Prostate gland (tissue), 2 donors: ENCODE data around the gene AGAP2. TPM values are rescaled to one million over a fixed set of nuclear protein-coding genes. Genes with fewer than 3 reads are reported as not detected.
"Not testable (repeated sequence)": the region's sequence is repeated elsewhere in the genome, so short reads cannot be mapped to it uniquely, and the experiment has no call there.

Experiments used
- DNase-seq: peaks from one replicate; pipeline ENCODE4 v3.0.0-alpha.2; 2019; ENCODE audit warnings: low spot score
- H3K27ac ChIP-seq, 2 donors: fragments of 200-600 bp; sonication (generic); 2 replicates each; pipeline ENCODE4 v1.5.1; 2017 to 2019
- H3K27me3 ChIP-seq: fragments of 200-600 bp; sonication (generic); replicated peaks from 2 replicates; pipeline ENCODE4 v1.5.1; 2019; ENCODE audit not compliant: insufficient read depth
- H3K36me3 ChIP-seq, 2 donors: fragments of 200-600 bp; sonication (generic); 1 replicate in 1 of 2; 2 replicates in 1 of 2; pipeline versions ENCODE4 v1.5.1 to v1.8.1; 2017 to 2019
- H3K4me1 ChIP-seq: fragments of 200-600 bp; sonication (generic); replicated peaks from 2 replicates; pipeline ENCODE4 v1.5.1; 2019
- H3K4me3 ChIP-seq, 2 donors: fragments of 200-600 bp; sonication (generic); 2 replicates each; pipeline ENCODE4 v1.5.1; 2017 to 2019
- H3K9me3 ChIP-seq: fragments of 200-600 bp; sonication (generic); 2 replicates; pipeline ENCODE4 v1.5.1; 2017
- CTCF ChIP-seq, 4 experiments: fragments of 200-600 bp in 2 of 4; fragments of 450-650 bp in 2 of 4; sonication (generic) in 2 of 4; IDR thresholded peaks; 1 replicate in 3 of 4; 2 replicates in 1 of 4; pipeline ENCODE4 v1.5.1; 2016 to 2019; ENCODE audit warnings: antibody characterized with exemption in 4 of 4, mild to moderate bottlenecking in 2 of 4, moderate library complexity in 2 of 4
- POLR2A ChIP-seq: fragments of 450-650 bp; IDR thresholded peaks from one replicate; pipeline ENCODE4 v1.6.1; 2016; ENCODE audit warnings: antibody characterized with exemption, mild to moderate bottlenecking
- POLR2AphosphoS5 ChIP-seq: sonication (generic); formaldehyde crosslinking; IDR thresholded peaks from one replicate; pipeline ENCODE4 v1.6.1; 2017; ENCODE audit warnings: antibody characterized with exemption
- WGBS: methylation state at CpG from one replicate; pipeline ENCODE4 v1.1.5; 2018; 5-methylcytosine and 5-hydroxymethylcytosine counted together
- intact Hi-C: fragments of 100-400 bp; cut with DNase I; formaldehyde crosslinking; loops from one replicate; pipeline ENCODE4 v1.14.2; 2022
- microRNA-seq: library from miRNA; unstranded; fragments of <30 nt; microRNA quantifications from one replicate; pipeline ENCODE4, GENCODE V29; 2016
- total RNA-seq, 2 donors: library from RNA; depleted of rRNA; stranded (reverse); fragments of >200 nt; gene quantifications; one replicate each; pipeline ENCODE4 v1.1.0, GENCODE V29; 2016

AGAP2 gene
- total RNA-seq, 2 donors from 2014 or later, result 0.82 to 4.2 TPM

GRCh38 chr12:57692500-57692899, 46.0 kb downstream of the AGAP2 start:
- no peak overlapping the region for H3K4me3 ChIP-seq
- no peak for DNase-seq
- H3K27ac ChIP-seq, result no peak overlapping the region
- no peak for TF ChIP-seq POLR2A
- TF ChIP-seq CTCF (IDR thresholded peaks at IDR 0.05), result no peak
- TF ChIP-seq POLR2AphosphoS5, result no peak
- peaks cover 4% of the 10 kb centered on the region for H3K4me1 ChIP-seq
- no peaks in the 10 kb centered on the region for H3K36me3 ChIP-seq
- WGBS, result 91% methylated on average over 15 of the region's 15 CpGs
- no peaks in the 10 kb centered on the region for H3K27me3 ChIP-seq
- H3K9me3 ChIP-seq, result no peaks in the 10 kb centered on the region
- intact Hi-C loops, result loop anchor here (5.0 kb wide), 1 partner anchor 60 kb away; the partner anchor contains the start of gene B4GALNT1

- WGBS, result 58% methylated on average over 2 of the region's 2 CpGs
Measured at GRCh38 chr12:57688931-57689330, 49.6 kb downstream of the AGAP2 start.

DNA sequence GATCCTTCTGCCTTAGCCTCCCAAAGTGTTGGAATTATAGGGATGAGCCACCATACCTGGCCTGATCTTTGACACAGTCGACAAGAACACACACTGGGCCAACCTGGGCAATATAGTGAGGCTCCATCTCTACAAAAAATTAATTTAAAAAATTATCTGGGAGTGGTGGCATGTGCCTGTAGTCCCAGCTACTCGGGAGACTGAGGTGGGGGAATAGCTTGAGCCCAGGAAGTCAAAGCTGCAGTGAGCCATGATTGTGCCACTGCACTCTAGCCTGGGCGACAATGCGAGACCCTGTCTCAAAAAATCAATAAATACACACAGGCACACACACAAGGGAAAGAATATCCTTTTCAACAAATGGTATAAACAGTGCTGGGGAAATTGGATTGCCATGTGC, 50.7 kb downstream of the AGAP2 start:
- Histone ChIP-seq H3K27me3 (no peaks in the 10 kb centered on the region), H3K9me3 (no peaks in the 10 kb centered on the region), H3K27ac (no peak overlapping the region), H3K4me1 (no peaks in the 10 kb centered on the region), H3K36me3 (no peaks in the 10 kb centered on the region), H3K4me3 (no peak overlapping the region)
- TF ChIP-seq POLR2A (no peak), CTCF (IDR thresholded peaks at IDR 0.05) (no peak), POLR2AphosphoS5 (no peak)
- DNase-seq, result no peak
- intact Hi-C loops, result no loop called here
- WGBS, result 72% methylated on average over 4 of the region's 4 CpGs

More at GRCh38 chr12:57688931-57689330, 49.6 kb downstream of the AGAP2 start:
- no peaks in the 10 kb centered on the region for H3K36me3 ChIP-seq
- no peaks in the 10 kb centered on the region for H3K9me3 ChIP-seq
- TF ChIP-seq POLR2AphosphoS5, result no peak
- no peaks in the 10 kb centered on the region for H3K27me3 ChIP-seq
- no peaks in the 10 kb centered on the region for H3K4me1 ChIP-seq
- no peak for DNase-seq
- no peak overlapping the region for H3K27ac ChIP-seq
- no peak overlapping the region for H3K4me3 ChIP-seq
- intact Hi-C loops, result no loop called here

DNA sequence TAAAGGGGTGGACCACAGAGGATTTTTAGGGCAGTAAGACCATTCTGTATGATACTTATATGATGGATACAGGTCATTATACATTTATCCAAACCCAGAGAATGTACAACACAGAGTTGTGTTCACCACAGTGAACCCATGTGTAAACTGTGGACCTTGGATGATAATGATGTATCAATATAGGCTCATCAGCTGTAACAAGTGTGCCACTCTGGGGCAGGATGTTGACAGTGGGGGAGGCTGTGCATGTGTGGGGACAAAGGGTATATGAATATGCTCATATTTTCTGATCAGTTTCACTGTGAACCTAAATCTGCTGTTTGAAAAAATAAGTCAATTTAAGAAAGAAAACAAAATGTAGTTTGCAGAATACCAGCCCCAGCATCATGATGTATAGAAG, 58.8 kb downstream of the AGAP2 start:
- DNase-seq, result no peak
- Histone ChIP-seq H3K4me3 (no peak overlapping the region), H3K4me1 (no peaks in the 10 kb centered on the region), H3K36me3 (no peaks in the 10 kb centered on the region), H3K27ac (no peak overlapping the region), H3K9me3 (no peaks in the 10 kb centered on the region), H3K27me3 (no peaks in the 10 kb centered on the region)
- intact Hi-C loops, result no loop called here
- no peak for TF ChIP-seq POLR2A
- no peak for TF ChIP-seq CTCF (IDR thresholded peaks at IDR 0.05)
- TF ChIP-seq POLR2AphosphoS5, result no peak

DNA sequence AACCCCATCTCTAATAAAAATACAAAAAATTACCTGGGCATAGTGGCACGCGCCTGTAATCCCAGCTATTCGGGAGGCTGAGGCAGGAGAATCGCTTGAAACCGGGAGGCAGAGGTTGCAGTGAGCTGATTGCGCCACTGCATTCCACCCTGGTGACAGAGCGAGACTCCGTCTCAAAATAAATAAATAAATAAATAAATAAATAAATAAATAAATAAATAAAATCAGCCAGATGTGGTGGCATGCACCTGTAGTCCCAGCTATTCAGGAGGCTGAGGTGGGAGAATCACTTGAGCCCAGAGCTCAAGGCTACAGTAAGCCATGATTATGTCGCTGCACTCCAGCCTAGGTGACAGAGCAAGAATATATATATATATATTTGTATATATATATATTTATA, 60.6 kb downstream of the AGAP2 start:
- H3K4me3 ChIP-seq, H3K27me3 ChIP-seq, H3K36me3 ChIP-seq, DNase-seq, intact Hi-C loops, H3K27ac ChIP-seq, H3K4me1 ChIP-seq, H3K9me3 ChIP-seq: not testable (repeated sequence)
- WGBS, result 87% methylated on average over 9 of the region's 9 CpGs

- Histone ChIP-seq H3K4me3 (no peak overlapping the region), H3K36me3 (no peaks in the 10 kb centered on the region), H3K9me3 (no peaks in the 10 kb centered on the region), H3K27me3 (no peaks in the 10 kb centered on the region), H3K27ac (no peak overlapping the region), H3K4me1 (no peaks in the 10 kb centered on the region)
- no peak for DNase-seq
- intact Hi-C loops, result no loop called here
- 89% methylated on average over 26 of the region's 29 CpGs for WGBS
- no peak for TF ChIP-seq CTCF (IDR thresholded peaks at IDR 0.05)
- no peak for TF ChIP-seq POLR2A
- TF ChIP-seq POLR2AphosphoS5, result no peak
Measured at GRCh38 chr12:57674691-57675090, 63.9 kb downstream of the AGAP2 start.

Small RNA genes within 50 kb of the gene (microRNA-seq; reads per million reads assigned to microRNA genes)
- not detected for gene MIR6759

Other genes starting within 250 kb of the AGAP2 start
- gene DDIT3, start 218.2 kb downstream of the AGAP2 start, total RNA-seq, result 10 to 100 TPM; 39.0 to 51.8 TPM
- gene MBD6, start 215.9 kb downstream of the AGAP2 start, total RNA-seq, result 10 to 100 TPM; 54.5 to 92.1 TPM
- gene DCTN2, start 191.6 kb downstream of the AGAP2 start, total RNA-seq, result 100 to 1,000 TPM; 131 to 157 TPM
- gene KIF5A, start 188.7 kb downstream of the AGAP2 start, total RNA-seq, result 1 to 10 TPM in 1 of 2 donors, under 1 TPM in 1; 0.50 to 3.7 TPM
- 10 to 100 TPM; 37.4 to 51.1 TPM for gene PIP4K2C, start 147.6 kb downstream of the AGAP2 start, total RNA-seq
- 10 to 100 TPM; 42.2 to 59.9 TPM for gene DTX3, start 133.9 kb downstream of the AGAP2 start, total RNA-seq
- 10 to 100 TPM; 16.6 to 32.5 TPM for gene ARHGEF25, start 127.3 kb downstream of the AGAP2 start, total RNA-seq
- 1 to 10 TPM; 2.2 to 6.7 TPM for gene B4GALNT1, start 105.5 kb downstream of the AGAP2 start, total RNA-seq
- 100 to 1,000 TPM; 210 to 321 TPM for gene OS9, start 44.6 kb downstream of the AGAP2 start, total RNA-seq
- 100 to 1,000 TPM in 1 of 2 donors, 10 to 100 TPM in 1; 40.4 to 127 TPM for gene TSPAN31, start 6.3 kb upstream of the AGAP2 start, total RNA-seq
- gene CDK4, start 13.6 kb upstream of the AGAP2 start, total RNA-seq, result 100 to 1,000 TPM in 1 of 2 donors, 10 to 100 TPM in 1; 97.5 to 103 TPM
- 10 to 100 TPM; 11.1 to 13.2 TPM for gene MARCHF9, start 16.4 kb upstream of the AGAP2 start, total RNA-seq
- under 1 TPM; 0.14 to 0.91 TPM for gene CYP27B1, start 28.3 kb upstream of the AGAP2 start, total RNA-seq
- gene METTL1, start 33.4 kb upstream of the AGAP2 start, total RNA-seq, result 10 to 100 TPM in 1 of 2 donors, 1 to 10 TPM in 1; 4.9 to 14.3 TPM
- gene EEF1AKMT3, start 33.9 kb upstream of the AGAP2 start, total RNA-seq, result 10 to 100 TPM; 12.1 to 12.6 TPM
- 10 to 100 TPM; 24.3 to 39.6 TPM for gene TSFM, start 44.0 kb upstream of the AGAP2 start, total RNA-seq
- gene AVIL, start 80.0 kb upstream of the AGAP2 start, total RNA-seq, result 1 to 10 TPM; 3.1 to 3.5 TPM
- gene CTDSP2, start 108.0 kb upstream of the AGAP2 start, total RNA-seq, result 100 to 1,000 TPM in 1 of 2 donors, 10 to 100 TPM in 1; 99.2 to 159 TPM
- 10 to 100 TPM in 1 of 2 donors, 1 to 10 TPM in 1; 8.0 to 15.0 TPM for gene ATP23, start 202.8 kb upstream of the AGAP2 start, total RNA-seq